K562 (cell line): ENCODE measurements around the gene PBX1. TPM values are rescaled to one million over a fixed set of nuclear protein-coding genes. Genes with fewer than 3 reads are reported as not detected.
A peak's percentile ranks its signal among the peaks of the same experiment; 100 is the strongest.

ENCODE experiments used
- ATAC-seq: fragments of 200-7000 bp; cut with Tn5 transposase; 3 replicates; pipeline ENCODE4 v1.9.1; 2020; ENCODE audit warnings: moderate library complexity
- BruUV-seq: library from RNA; stranded (reverse); fragments of 400-500 nt; replicated peaks from 2 replicates; lab custom pipeline; 2021; lab: Mats Ljungman, UMichigan
- CTCF ChIA-PET: fragments of 300-600 bp; formaldehyde crosslinking; extraction: SDS; loops from one replicate; lab custom pipeline; 2021; ENCODE audit warnings: low intra/inter-chr PET ratio; lab: Yijun Ruan, JAX
- POLR2A ChIA-PET: fragments of 300-600, 350-650 bp; sonication (Branson Sonifier 250); formaldehyde crosslinking; extraction: SDS; loops from one replicate; lab custom pipeline; 2021; ENCODE audit warnings: antibody characterized with exemption, inconsistent platforms; lab: Yijun Ruan, JAX
- DNase-seq, 4 experiments: peaks; one replicate each; pipeline versions ENCODE4 v3.0.0 to v3.0.0-alpha.2; 2011 to 2018; ENCODE audit warnings: low spot score in 3 of 4, mixed read lengths in 3 of 4; ENCODE audit errors: extremely low read depth in 1 of 4
- FAIRE-seq: peaks from 2 replicates; lab custom pipeline; 2011; peaks lifted over from hg19 to GRCh38; lab: Jason Lieb, UNC
- H2AFZ ChIP-seq: 2 replicates; pipeline ENCODE4 v1.6.0; 2011; ENCODE audit warnings: low read depth, low read length, control low read depth, inconsistent platforms
- H3K27ac ChIP-seq: fragments of 200-600 bp; 3 replicates; pipeline ENCODE4 v1.8.0; 2011; ENCODE audit warnings: low read depth, mild to moderate bottlenecking, control low read depth, inconsistent platforms, low read length, moderate library complexity, mixed read lengths; ENCODE audit errors: extremely low read depth
- H3K27me3 ChIP-seq, 2 experiments: fragments of 300-600 bp in 1 of 2; 2 replicates in 1 of 2; 3 replicates in 1 of 2; pipeline versions ENCODE4 v1.6.0 to v1.8.0; 2011; ENCODE audit warnings: inconsistent platforms in 2 of 2, low read length in 2 of 2, mild to moderate bottlenecking in 1 of 2, mixed read lengths in 1 of 2, moderate library complexity in 1 of 2; ENCODE audit not compliant: control insufficient read depth in 2 of 2, insufficient read depth in 2 of 2
- H3K36me3 ChIP-seq: fragments of 300-600 bp; 3 replicates; pipeline ENCODE4 v1.8.0; 2011; ENCODE audit warnings: mild to moderate bottlenecking, low read length, inconsistent platforms; ENCODE audit not compliant: control insufficient read depth, insufficient read depth
- H3K4me1 ChIP-seq, 2 experiments: fragments of 200-600 bp in 1 of 2; replicated peaks in 1 of 2; 2 replicates in 1 of 2; 3 replicates in 1 of 2; pipeline versions ENCODE4 v1.5.1 to v1.8.0; 2011; ENCODE audit warnings: inconsistent platforms in 2 of 2, low read length in 2 of 2, mild to moderate bottlenecking in 1 of 2, mixed read lengths in 1 of 2, moderate library complexity in 1 of 2; ENCODE audit not compliant: control insufficient read depth in 2 of 2, insufficient read depth in 2 of 2
- H3K4me2 ChIP-seq: 2 replicates; pipeline ENCODE4 v1.6.1; 2011; ENCODE audit warnings: low read length, control low read depth, inconsistent platforms, mixed read lengths; ENCODE audit not compliant: insufficient read depth
- H3K4me3 ChIP-seq: fragments of 200-600 bp; sonication (generic), shearing (Covaris generic); 2 replicates; pipeline ENCODE4 v1.5.1; 2016; ENCODE audit warnings: control low read depth, inconsistent platforms
- H3K79me2 ChIP-seq: fragments of 200-600 bp; 3 replicates; pipeline ENCODE4 v1.8.0; 2011; ENCODE audit warnings: low read length, inconsistent platforms; ENCODE audit not compliant: control insufficient read depth, insufficient read depth
- H3K9ac ChIP-seq, 2 experiments: 2 replicates each; pipeline versions ENCODE4 v1.6.0 to v1.6.1; 2011; ENCODE audit warnings: low read depth in 2 of 2, low read length in 2 of 2, control low read depth in 1 of 2, inconsistent platforms in 1 of 2, mild to moderate bottlenecking in 1 of 2, mixed read lengths in 1 of 2; ENCODE audit not compliant: insufficient read depth in 1 of 2
- H3K9me1 ChIP-seq: one replicate; pipeline ENCODE4 v1.6.0; 2011; ENCODE audit warnings: inconsistent platforms, mild to moderate bottlenecking, low read length, moderate library complexity; ENCODE audit not compliant: control insufficient read depth, insufficient read depth
- H3K9me3 ChIP-seq: replicated peaks from 2 replicates; pipeline ENCODE4 v1.5.1; 2011; ENCODE audit warnings: low read depth, low read length, inconsistent platforms; ENCODE audit not compliant: control insufficient read depth, insufficient read depth
- H4K20me1 ChIP-seq: replicated peaks from 2 replicates; pipeline ENCODE4 v1.6.1; 2011; ENCODE audit warnings: low read length, inconsistent platforms, mixed read lengths; ENCODE audit not compliant: control insufficient read depth, insufficient read depth
- C11orf30 ChIP-seq: fragments of 450-650 bp; IDR thresholded peaks from 2 replicates; pipeline ENCODE4 v1.6.1; 2016; ENCODE audit warnings: low read depth, mild to moderate bottlenecking
- FOXJ3 ChIP-seq: sonication (generic); formaldehyde crosslinking; IDR thresholded peaks from 2 replicates; pipeline ENCODE4 v1.4.0; 2020; ENCODE audit warnings: mild to moderate bottlenecking, missing genetic modification reagents
- HES1 ChIP-seq: fragments of 450-650 bp; IDR thresholded peaks from 2 replicates; pipeline ENCODE4 v1.6.1; 2016; ENCODE audit warnings: low read depth, mild to moderate bottlenecking, moderate library complexity
- MAFF ChIP-seq: IDR thresholded peaks from 2 replicates; pipeline ENCODE4 v1.6.1; 2012; ENCODE audit warnings: low read length, improper control_type of control experiment
- MAFG ChIP-seq: fragments of 450-650 bp; conservative IDR thresholded peaks from 2 replicates; pipeline ENCODE4 v1.6.1; 2016; ENCODE audit warnings: missing genetic modification characterization, missing compliant biosample characterization
- MAFK ChIP-seq: IDR thresholded peaks from 2 replicates; pipeline ENCODE4 v1.6.1; 2011; ENCODE audit warnings: low read length, improper control_type of control experiment
- MECOM ChIP-seq: fragments of 250-450 bp; sonication (Bioruptor Pico); IDR thresholded peaks from 2 replicates; pipeline ENCODE4 v1.8.0; 2022; ENCODE audit warnings: inconsistent platforms
- NONO ChIP-seq, 2 experiments: fragments of 200-400 bp in 1 of 2; fragments of 450-650 bp in 1 of 2; formaldehyde crosslinking in 1 of 2; IDR thresholded peaks; 2 replicates each; pipeline ENCODE4 v1.6.1; 2017; ENCODE audit warnings: low read depth in 2 of 2, mild to moderate bottlenecking in 2 of 2, moderate library complexity in 2 of 2, low read length in 1 of 2
- POLR2G ChIP-seq: fragments of 200-400 bp; formaldehyde crosslinking; IDR thresholded peaks from 2 replicates; pipeline ENCODE4 v1.6.1; 2017; ENCODE audit warnings: low read depth, mild to moderate bottlenecking, antibody characterized with exemption, low read length, moderate library complexity
- RFX5 ChIP-seq: IDR thresholded peaks from 2 replicates; pipeline ENCODE4 v1.6.1; 2011; ENCODE audit warnings: low read depth, mild to moderate bottlenecking, improper control_type of control experiment, low read length
- SNIP1 ChIP-seq: fragments of 450-650 bp; IDR thresholded peaks from 2 replicates; pipeline ENCODE4 v1.7.1; 2017; ENCODE audit warnings: low read depth, mild to moderate bottlenecking
- TEAD1 ChIP-seq, 2 experiments: fragments of 450-650 bp in 1 of 2; sonication (generic) in 1 of 2; formaldehyde crosslinking; IDR thresholded peaks; 2 replicates each; pipeline versions ENCODE4 v1.4.0 to v1.8.0; 2020 to 2022; ENCODE audit warnings: mild to moderate bottlenecking in 2 of 2, missing genetic modification reagents in 1 of 2
- ZNF316 ChIP-seq: fragments of 450-650 bp; IDR thresholded peaks from 2 replicates; pipeline ENCODE4 v1.6.1; 2016
- WGBS: fragments of 100-300 bp; shearing (Covaris generic); methylation state at CpG from one replicate; pipeline ENCODE4 v1.1.6; 2016; ENCODE audit warnings: low coverage, mixed read lengths; ENCODE audit not compliant: insufficient coverage; ENCODE audit errors: missing lambda C conversion rate; 5-methylcytosine and 5-hydroxymethylcytosine counted together
- in situ Hi-C: fragments of 300-500 bp; cut with MboI; formaldehyde crosslinking; loops from 4 replicates; pipeline ENCODE4 v1.15.0; 2018; ENCODE audit warnings: inconsistent platforms, mixed read lengths
- intact Hi-C: fragments of 100-400 bp; cut with micrococcal nuclease; formaldehyde crosslinking; loops from 2 replicates; pipeline ENCODE4 v1.14.2; 2022
- polyA plus RNA-seq, 8 experiments: library from polyadenylated mRNA; depleted of rRNA in 4 of 8; stranded (reverse) in 5 of 8; unstranded in 3 of 8; fragments of >200 nt; fragmentation: Nextera tagmentation in 2 of 8; fragmentation: Illumina TruSeq in 1 of 8; extraction: Ambion mirVana in 2 of 8; extraction: Trizol in 1 of 8; gene quantifications; 2 replicates each; pipeline versions ENCODE4 v1.2.1 to v1.2.3, GENCODE V29; 2011 to 2014; ENCODE audit warnings: inconsistent platforms in 1 of 8, missing spikeins in 1 of 8
- total RNA-seq, 7 experiments: library from RNA; depleted of rRNA in 6 of 7; stranded (reverse); fragments of >200 nt in 6 of 7; fragmentation: Illumina TruSeq in 2 of 7; extraction: Trizol in 2 of 7; gene quantifications; 2 replicates each; pipeline versions ENCODE4 v1.2.1 to v1.2.3, GENCODE V29; 2011 to 2021; ENCODE audit warnings: low replicate concordance in 1 of 7
- TF ChIP-seq, protein P1 (sequence below): fragments of 450-650 bp; conservative IDR thresholded peaks from 2 replicates; pipeline ENCODE4 v1.6.1; 2016; ENCODE audit warnings: missing genetic modification characterization, low read depth, mild to moderate bottlenecking, control low read depth, missing compliant biosample characterization

PBX1 gene
- total and polyA plus RNA-seq, 9 of the 15 experiments (the other 6 are each of a cell fraction or from before 2014, with no cell fraction given), result 0.03 to 0.62 (median 0.17) TPM

- Histone ChIP-seq H3K27ac (no peak overlapping the region), H3K4me3 (no peak overlapping the region), H2AFZ (peak overlapping the region; percentile 30; the same call in 1 of the 2 replicates), H3K27me3 (peaks cover 0 to 10% of the 10 kb centered on the region in 2 experiments; a peak in 2 of 5 replicates), H4K20me1 (no peaks in the 10 kb centered on the region), H3K4me2 (no peak overlapping the region), H3K4me1 (no peaks in the 10 kb centered on the region), H3K9ac (no peak overlapping the region), H3K9me1 (no peaks in the 10 kb centered on the region), H3K79me2 (no peaks in the 10 kb centered on the region), H3K9me3 (no peaks in the 10 kb centered on the region), H3K36me3 (no peaks in the 10 kb centered on the region)
- in situ Hi-C loops, result loop anchor here (10.0 kb wide), 1 partner anchor 1198 kb away; no protein-coding TSS in a partner anchor
- 0% methylated on average over 3 of the region's 3 CpGs for WGBS
- TF ChIP-seq POLR2G (no peak), MAFG (tag) (peak; percentile 45; the same call in 1 of the 2 replicates), ZNF316 (peak; percentile 76), HES1 (no peak), MAFK (peak; percentile 38; the same call in 1 of the 2 replicates), SNIP1 (no peak), C11orf30 (peak; percentile 72), RFX5 (no peak), NONO (IDR thresholded peaks at IDR 0.05; ENCODE audit: low read depth in 2 of 2, low read length in 1 of 2) (no peak), MECOM (CRISPR knock-in tag) (no peak), TEAD1 (CRISPR knock-in tag; IDR thresholded peaks at IDR 0.05) (no peak), MAFF (peak; percentile 22; the same call in 1 of the 2 replicates), FOXJ3 (CRISPR knock-in tag) (no peak)
- TF ChIP-seq, protein P1, sequence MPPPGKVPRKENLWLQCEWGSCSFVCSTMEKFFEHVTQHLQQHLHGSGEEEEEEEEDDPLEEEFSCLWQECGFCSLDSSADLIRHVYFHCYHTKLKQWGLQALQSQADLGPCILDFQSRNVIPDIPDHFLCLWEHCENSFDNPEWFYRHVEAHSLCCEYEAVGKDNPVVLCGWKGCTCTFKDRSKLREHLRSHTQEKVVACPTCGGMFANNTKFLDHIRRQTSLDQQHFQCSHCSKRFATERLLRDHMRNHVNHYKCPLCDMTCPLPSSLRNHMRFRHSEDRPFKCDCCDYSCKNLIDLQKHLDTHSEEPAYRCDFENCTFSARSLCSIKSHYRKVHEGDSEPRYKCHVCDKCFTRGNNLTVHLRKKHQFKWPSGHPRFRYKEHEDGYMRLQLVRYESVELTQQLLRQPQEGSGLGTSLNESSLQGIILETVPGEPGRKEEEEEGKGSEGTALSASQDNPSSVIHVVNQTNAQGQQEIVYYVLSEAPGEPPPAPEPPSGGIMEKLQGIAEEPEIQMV (tag), result no peak
- POLR2A ChIA-PET, result no interaction called here
- ATAC-seq (peak; percentile 46; the same call in 2 of the 3 replicates), FAIRE-seq (no peak), DNase-seq (no peak)
- BruUV-seq, result no TSS peak
- CTCF ChIA-PET, result no interaction called here
- intact Hi-C loops, result loop anchor here (10.0 kb wide), 1 partner anchor 518 kb away; no protein-coding TSS in a partner anchor
These were observed 54.2 kb downstream of the PBX1 start for GRCh38 chr1:164613176-164613575.
